AG04450 (cell line): ENCODE data around the gene CLCN5. TPM values are rescaled to one million over a fixed set of nuclear protein-coding genes. Genes with fewer than 3 reads are reported as not detected.

ENCODE experiments used
- CTCF ChIA-PET: fragments of 300-600, 350-600 bp; formaldehyde crosslinking; extraction: SDS; loops from one replicate; lab custom pipeline; 2022; ENCODE audit warnings: antibody characterized with exemption, inconsistent platforms; lab: Charles Lee
- POLR2A ChIA-PET: fragments of 350-600 bp; formaldehyde crosslinking; extraction: SDS; loops from one replicate; lab custom pipeline; 2021; ENCODE audit warnings: antibody characterized with exemption, inconsistent platforms; lab: Yijun Ruan, JAX
- DNase-seq: peaks from one replicate; pipeline ENCODE4 v3.0.0-alpha.2; 2011; ENCODE audit warnings: low read depth, low spot score
- H3K27ac ChIP-seq: one replicate; pipeline ENCODE4 v1.5.1; 2012; ENCODE audit warnings: low read depth, low read length, control low read depth
- H3K27me3 ChIP-seq: one replicate; pipeline ENCODE4 v1.6.0; 2012; ENCODE audit warnings: low read length; ENCODE audit not compliant: control insufficient read depth, insufficient read depth
- H3K4me3 ChIP-seq: 2 replicates; pipeline ENCODE4 v1.5.1; 2011; ENCODE audit warnings: mild to moderate bottlenecking, low read depth, low read length, control low read depth
- H3K9me3 ChIP-seq: 2 replicates; pipeline ENCODE4 v1.5.1; 2012; ENCODE audit warnings: low read length; ENCODE audit not compliant: control insufficient read depth, insufficient read depth
- polyA plus RNA-seq: library from polyadenylated mRNA; depleted of rRNA; stranded (reverse); fragments of >200 nt; gene quantifications from 2 replicates; pipeline ENCODE4 v1.2.3, GENCODE V29; 2011
- TF ChIP-seq, protein P1 (sequence below): IDR thresholded peaks from 2 replicates; pipeline ENCODE4 v1.5.1; 2011; ENCODE audit warnings: low read depth, low read length, control low read depth, inconsistent platforms

The CLCN5 gene
- polyA plus RNA-seq, 1 experiment = 2.2 TPM

DNA sequence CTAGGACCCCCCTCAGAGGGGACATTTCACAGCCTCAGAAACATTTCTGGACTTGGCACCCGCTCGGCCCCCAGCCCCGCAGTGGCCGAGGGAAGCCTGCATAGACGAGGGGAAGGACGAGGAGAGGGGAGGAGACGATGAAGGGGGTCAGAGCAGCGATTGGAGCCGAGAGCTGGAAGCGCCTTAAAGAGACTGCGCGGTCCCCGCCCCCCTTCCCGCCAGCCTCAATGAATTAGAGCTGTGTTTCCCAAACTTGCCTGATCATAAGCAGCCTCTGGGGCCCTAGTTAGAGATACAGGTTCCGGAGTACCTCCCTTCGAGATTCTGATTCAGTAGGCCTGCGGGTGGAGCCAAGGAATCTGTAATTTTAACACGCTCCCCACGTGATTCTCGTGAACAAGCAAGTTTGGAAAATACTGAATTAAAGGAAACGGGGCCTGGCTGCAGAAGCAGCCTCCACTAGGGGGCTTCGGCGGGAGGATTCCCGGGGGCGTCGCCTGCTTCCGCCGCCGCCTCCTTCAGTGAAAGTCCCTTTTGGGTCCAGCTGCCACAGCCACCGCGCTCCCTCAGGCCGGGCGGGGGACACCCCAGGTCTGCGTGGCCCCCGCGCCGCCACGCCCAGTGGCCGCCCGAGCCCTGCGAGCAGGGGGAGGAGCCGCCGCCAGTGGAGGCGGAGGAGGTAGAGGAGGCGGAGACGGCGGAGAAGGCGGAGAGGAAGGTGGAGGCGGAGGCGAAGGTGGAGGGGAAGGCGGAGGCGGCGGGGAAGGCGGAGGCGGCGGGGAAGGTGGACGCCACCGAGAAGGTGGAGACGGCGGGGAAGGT is 43.4 kb upstream of the CLCN5 start, which contains the start of gene USP27X:
Gene USP27X, plus strand, starts transcription at position 651 of the 822 bp plus-strand sequence. CDS start 824 bp downstream, outside the sequence.
- TF ChIP-seq, protein P1, sequence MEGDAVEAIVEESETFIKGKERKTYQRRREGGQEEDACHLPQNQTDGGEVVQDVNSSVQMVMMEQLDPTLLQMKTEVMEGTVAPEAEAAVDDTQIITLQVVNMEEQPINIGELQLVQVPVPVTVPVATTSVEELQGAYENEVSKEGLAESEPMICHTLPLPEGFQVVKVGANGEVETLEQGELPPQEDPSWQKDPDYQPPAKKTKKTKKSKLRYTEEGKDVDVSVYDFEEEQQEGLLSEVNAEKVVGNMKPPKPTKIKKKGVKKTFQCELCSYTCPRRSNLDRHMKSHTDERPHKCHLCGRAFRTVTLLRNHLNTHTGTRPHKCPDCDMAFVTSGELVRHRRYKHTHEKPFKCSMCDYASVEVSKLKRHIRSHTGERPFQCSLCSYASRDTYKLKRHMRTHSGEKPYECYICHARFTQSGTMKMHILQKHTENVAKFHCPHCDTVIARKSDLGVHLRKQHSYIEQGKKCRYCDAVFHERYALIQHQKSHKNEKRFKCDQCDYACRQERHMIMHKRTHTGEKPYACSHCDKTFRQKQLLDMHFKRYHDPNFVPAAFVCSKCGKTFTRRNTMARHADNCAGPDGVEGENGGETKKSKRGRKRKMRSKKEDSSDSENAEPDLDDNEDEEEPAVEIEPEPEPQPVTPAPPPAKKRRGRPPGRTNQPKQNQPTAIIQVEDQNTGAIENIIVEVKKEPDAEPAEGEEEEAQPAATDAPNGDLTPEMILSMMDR = peak; percentile 66
- peaks cover 2% of the 10 kb centered on the region for H3K27me3 ChIP-seq
- CTCF ChIA-PET = interaction anchor here (0.7 to 2.3 kb wide), 11 partner anchors 9 to 587 kb away, joined by 3 to 9 read pairs (median 3); partner anchors contain the start of gene CLCN5
- POLR2A ChIA-PET = interaction anchor here (0.7 to 1.2 kb wide), 3 partner anchors 43 to 1077 kb away, joined by 3 read pairs; partner anchors contain the start of gene HDAC6
- DNase-seq = peak; percentile 45
- no peaks in the 10 kb centered on the region for H3K9me3 ChIP-seq
- peak within 1 kb of the TSS; percentile 78 for H3K27ac ChIP-seq
- peak within 1 kb of the TSS; percentile 65 for H3K4me3 ChIP-seq

GRCh38 chrX:49879656-49880277 is 42.6 kb upstream of the CLCN5 start:
- POLR2A ChIA-PET = interaction anchor here (0.7 to 1.2 kb wide), 2 partner anchors 44 to 1078 kb away, joined by 3 read pairs; partner anchors contain the start of gene HDAC6
- Histone ChIP-seq H3K27me3 (no peaks in the 10 kb centered on the region), H3K4me3 (peak overlapping the region; percentile 65), H3K27ac (no peak overlapping the region), H3K9me3 (no peaks in the 10 kb centered on the region)
- TF ChIP-seq, protein P1 = no peak
- DNase-seq = no peak
- CTCF ChIA-PET = interaction anchor here (0.7 to 2.3 kb wide), 4 partner anchors 9 to 41 kb away, joined by 3 to 9 read pairs (median 5); no protein-coding TSS in a partner anchor

GRCh38 chrX:49880668-49881067 is 41.7 kb upstream of the CLCN5 start:
- Histone ChIP-seq H3K9me3 (no peaks in the 10 kb centered on the region), H3K4me3 (no peak overlapping the region), H3K27ac (no peak overlapping the region), H3K27me3 (no peaks in the 10 kb centered on the region)
- TF ChIP-seq, protein P1 = no peak
- DNase-seq = no peak
- POLR2A ChIA-PET = no interaction called here
- CTCF ChIA-PET = interaction anchor here (0.5 to 1.8 kb wide), 2 partner anchors 39 to 1312 kb away, joined by 3 to 9 read pairs; no protein-coding TSS in a partner anchor

- Histone ChIP-seq H3K9me3 (no peaks in the 10 kb centered on the region), H3K27ac (no peak overlapping the region), H3K4me3 (no peak overlapping the region), H3K27me3 (no peaks in the 10 kb centered on the region)
- ChIA-PET CTCF (interaction anchor here (0.6 to 2.8 kb wide), 20 partner anchors 9 to 695 kb away, joined by 3 to 17 read pairs (median 4); partner anchors contain the start of genes CCNB3 and CLCN5), POLR2A (no interaction called here)
- DNase-seq = no peak
- TF ChIP-seq, protein P1 = peak; percentile 71
These were observed 38.0 kb upstream of the CLCN5 start for GRCh38 chrX:49884290-49884862.
